HG03354 (cell line): ENCODE data around the gene ANTXR2.
"Not testable (repeated sequence)": the region's sequence is repeated elsewhere in the genome, so short reads cannot be mapped to it uniquely, and the experiment has no call there.

Source experiments
- ATAC-seq: cut with Tn5 transposase; IDR thresholded peaks from one replicate; pipeline ENCODE4 v1.9.1; 2021; ENCODE audit warnings: mild to moderate bottlenecking; ENCODE audit not compliant: unreplicated experiment, poor library complexity, severe bottlenecking

Gene ANTXR2

DNA sequence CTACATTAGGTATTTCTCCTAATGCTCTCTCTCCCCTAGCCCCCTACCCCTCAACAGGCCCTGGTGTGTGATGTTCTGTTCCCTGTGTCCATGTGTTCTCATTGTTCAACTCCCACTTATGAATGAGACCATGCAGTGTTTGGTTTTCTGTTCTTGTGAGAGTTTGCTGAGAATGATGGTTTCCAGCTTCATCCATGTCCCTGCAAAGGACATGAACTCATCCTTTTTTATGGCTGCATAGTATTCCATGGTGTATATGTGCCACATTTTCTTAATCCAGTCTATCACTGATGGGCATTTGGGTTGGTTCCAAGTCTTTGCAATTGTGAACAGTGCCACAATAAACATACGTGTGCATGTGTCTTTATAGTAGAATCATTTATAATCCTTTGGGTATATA, 184.0 kb downstream of the ANTXR2 start:
- ATAC-seq: not testable (repeated sequence)

GRCh38 chr4:79886557-79886956, 186.5 kb downstream of the ANTXR2 start:
- ATAC-seq: no peak

- no peak for ATAC-seq
Observed at GRCh38 chr4:79886021-79886420, 187.0 kb downstream of the ANTXR2 start.

GRCh38 chr4:79883290-79883689, 189.7 kb downstream of the ANTXR2 start:
- no peak for ATAC-seq

GRCh38 chr4:79882806-79883205, 190.2 kb downstream of the ANTXR2 start:
- ATAC-seq: no peak

GRCh38 chr4:79881407-79881806, 191.6 kb downstream of the ANTXR2 start:
- no peak for ATAC-seq

- ATAC-seq: no peak
Observed at GRCh38 chr4:79877511-79877910, 195.5 kb downstream of the ANTXR2 start.

- ATAC-seq: no peak
Observed at GRCh38 chr4:79875344-79875899, 197.6 kb downstream of the ANTXR2 start.

GRCh38 chr4:79874197-79874596, 198.8 kb downstream of the ANTXR2 start:
- no peak for ATAC-seq

DNA sequence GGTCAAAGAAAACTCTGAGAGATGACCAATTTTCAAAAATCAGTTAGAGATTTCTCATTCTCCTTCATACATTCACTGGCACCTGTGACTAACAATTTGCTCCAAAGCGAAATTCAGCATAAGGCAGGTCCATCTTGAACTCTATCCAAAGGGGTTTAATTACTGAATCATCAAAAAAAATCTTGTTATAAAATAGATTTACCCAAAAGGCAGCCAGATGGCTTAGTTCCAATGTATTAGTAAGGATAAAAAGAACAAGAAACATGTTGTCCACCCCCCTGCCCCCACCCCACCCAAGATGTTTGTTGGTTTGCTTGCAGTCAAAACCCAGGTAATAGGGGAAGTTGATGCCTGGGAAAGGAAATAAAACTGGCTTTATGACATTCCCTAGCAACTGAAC, 200.3 kb downstream of the ANTXR2 start:
- ATAC-seq: no peak

- no peak for ATAC-seq
Observed at GRCh38 chr4:79871961-79872360, 201.1 kb downstream of the ANTXR2 start.

GRCh38 chr4:79869597-79870237, 203.3 kb downstream of the ANTXR2 start:
- ATAC-seq: no peak

DNA sequence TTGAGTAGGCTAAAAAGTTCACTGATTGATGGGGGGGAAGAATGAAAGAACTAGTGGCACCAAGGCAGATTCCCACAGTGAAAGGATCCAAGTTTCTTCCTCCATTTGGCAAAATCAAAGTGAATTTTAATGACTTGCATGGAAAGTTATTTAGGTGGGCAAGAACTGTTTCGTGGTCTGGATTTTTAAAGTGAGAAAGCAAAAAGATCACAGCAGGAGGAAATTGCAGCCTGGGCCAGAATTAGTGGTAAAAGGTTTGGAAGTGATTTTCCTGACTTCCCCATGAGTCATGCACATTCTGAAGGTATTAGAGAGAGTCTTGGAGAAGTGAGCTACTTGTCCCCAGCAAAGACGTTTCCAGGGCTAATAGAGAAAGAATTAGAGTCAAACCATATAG, 207.8 kb downstream of the ANTXR2 start:
- no peak for ATAC-seq

DNA sequence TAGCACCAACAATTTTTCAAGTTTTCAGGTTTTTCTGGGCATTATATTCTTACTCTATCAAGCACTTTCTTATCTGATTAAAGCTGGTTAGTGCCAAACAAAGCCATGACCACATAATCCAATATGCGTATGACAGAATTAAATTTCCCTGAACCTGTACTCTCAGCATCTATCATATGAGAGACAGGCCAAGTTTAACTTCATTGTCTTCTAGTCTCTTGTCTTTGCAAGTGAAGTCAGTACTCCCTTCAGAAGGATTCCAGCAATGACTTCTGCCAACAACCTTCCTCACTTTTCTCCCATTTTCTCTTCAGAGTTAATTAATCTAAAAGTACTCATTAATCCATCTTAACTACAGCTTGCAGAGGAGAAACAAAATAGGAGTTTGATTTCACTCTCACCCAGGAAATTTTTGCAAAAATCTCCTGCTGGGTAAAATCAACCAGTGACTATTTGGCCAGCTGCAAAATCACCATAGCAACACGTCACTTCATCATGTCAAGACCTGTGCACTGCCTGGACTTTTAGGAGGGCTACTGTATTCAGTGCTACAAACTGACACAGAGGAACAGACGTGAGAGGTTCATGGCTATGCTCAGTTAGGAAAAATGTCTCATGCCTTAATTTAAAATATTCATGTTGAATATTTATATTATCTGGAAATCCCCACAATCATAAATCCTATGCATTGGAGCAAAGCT, 208.4 kb downstream of the ANTXR2 start:
- ATAC-seq: no peak

DNA sequence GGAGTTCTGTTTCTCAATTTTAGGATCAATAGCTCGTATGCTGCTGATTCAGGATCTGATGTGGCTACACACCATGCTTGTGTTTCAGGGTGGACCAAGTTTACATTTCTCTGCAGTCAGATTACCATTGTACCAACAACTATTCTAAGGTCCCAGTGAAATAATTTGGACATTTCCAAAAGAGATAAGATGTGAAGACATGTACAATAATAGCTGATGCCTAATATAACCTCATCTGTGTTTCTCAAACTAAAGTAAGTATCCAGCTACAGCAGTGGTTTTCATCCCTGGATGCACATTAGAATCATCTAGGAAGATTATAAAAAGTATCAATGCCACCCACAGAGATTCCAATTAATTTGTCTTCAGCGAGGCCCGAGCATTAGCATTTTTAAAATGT, 209.7 kb downstream of the ANTXR2 start:
- ATAC-seq: no peak

GRCh38 chr4:79862821-79863220, 210.2 kb downstream of the ANTXR2 start:
- no peak for ATAC-seq

DNA sequence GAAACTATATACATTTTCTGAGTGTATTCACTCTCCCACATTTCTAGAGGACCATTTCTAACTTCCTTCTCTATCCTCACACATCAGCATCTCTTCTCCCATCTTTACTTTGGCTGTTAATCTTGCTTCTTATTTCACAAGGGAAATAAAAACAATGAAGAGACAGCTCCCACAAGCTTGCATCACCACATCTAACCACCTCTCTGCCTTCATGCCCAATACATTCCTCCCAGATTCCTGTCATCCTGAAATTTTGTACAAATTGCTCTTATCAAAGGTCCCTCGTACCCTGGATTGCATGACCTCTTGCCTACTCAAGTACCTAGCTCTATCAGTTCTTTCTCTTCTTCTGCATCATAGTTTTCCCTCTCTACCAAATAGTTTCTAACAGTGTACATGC, 215.2 kb downstream of the ANTXR2 start:
- no peak for ATAC-seq

DNA sequence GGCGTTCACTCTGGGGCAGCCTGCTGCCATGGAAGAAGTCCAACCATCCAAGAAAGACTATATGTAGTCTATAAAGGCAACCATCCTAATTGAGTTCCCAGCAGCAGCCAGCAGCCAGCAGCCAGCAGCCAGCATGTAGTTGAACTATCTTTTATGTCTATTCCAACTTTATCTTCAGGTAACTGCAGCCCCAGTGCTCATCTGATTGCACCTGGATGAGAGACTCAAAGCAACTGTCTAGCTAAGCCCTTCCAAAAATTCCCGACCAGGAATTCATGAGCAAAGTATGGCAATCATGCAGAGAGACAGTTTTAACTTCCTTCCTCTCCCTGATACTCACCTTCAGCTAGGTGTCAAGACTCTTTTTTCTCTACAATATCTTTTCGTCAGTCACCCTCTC, 216.8 kb downstream of the ANTXR2 start:
- no peak for ATAC-seq

DNA sequence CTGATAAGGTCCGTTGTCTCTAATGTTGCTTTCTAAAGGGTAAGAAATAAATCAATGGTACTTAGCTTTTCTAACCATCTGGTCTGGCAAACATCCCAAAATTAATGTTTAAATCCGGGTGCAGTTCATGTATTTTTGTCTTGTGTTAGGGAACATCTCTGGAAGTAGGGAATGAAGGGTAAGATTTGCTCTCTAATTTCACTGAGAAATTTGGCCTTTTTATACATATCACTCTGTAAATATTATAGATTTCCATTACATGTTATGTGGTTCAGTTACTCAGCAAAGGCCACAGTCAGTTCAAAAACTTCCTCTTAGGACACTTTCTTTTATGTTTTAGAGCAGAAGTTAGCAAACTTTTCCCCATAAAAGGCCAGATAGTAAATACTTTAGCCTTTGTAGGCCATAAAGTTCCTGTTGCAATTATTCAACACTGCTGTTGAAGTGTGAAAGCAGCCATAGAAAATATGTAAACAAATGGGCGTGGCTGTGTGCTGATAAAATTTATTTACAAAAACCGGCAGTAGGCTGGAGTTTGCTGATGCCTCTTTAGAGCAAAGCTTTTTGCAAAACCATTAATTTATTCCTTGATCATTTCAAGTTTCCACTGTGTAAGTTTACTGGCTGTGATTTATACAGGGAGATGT, 218.1 kb downstream of the ANTXR2 start:
- ATAC-seq: no peak

DNA sequence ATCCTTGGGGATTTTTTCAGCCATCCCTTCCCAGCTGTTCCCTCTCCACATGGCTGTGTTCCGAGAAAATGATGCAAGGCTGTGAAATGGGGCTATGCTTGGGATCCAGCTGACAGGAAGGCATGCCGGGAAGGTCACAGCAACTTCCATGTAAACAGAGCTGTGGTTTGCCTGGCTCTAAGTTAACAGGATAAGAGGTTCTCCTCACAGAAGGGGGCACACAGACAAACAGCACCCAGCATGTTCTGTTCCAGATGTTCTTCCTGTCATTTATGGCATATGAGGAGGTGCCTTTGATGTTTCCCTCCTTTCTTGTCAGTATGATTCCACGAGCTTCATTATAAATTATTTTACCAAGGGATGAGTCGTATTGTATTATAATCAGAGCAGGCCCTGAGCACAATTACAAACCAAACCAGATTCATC, 220.7 kb downstream of the ANTXR2 start:
- ATAC-seq: no peak
